GM18511 (cell line): ENCODE measurements around the gene LRBA.
"Not testable (repeated sequence)": the region's sequence is repeated elsewhere in the genome, so short reads cannot be mapped to it uniquely, and the experiment has no call there.

Experiments used
- ATAC-seq: cut with Tn5 transposase; IDR thresholded peaks from one replicate; pipeline ENCODE4 v1.9.1; 2021; ENCODE audit warnings: mild to moderate bottlenecking, moderate library complexity; ENCODE audit not compliant: unreplicated experiment

LRBA gene

GRCh38 chr4:150534818-150535217 is 480.3 kb downstream of the LRBA start:
- no peak for ATAC-seq

GRCh38 chr4:150533673-150534072 is 481.4 kb downstream of the LRBA start:
- no peak for ATAC-seq

GRCh38 chr4:150525321-150525868 is 489.7 kb downstream of the LRBA start:
- no peak for ATAC-seq

- no peak for ATAC-seq
Measured at GRCh38 chr4:150518559-150518958, 496.5 kb downstream of the LRBA start.

GRCh38 chr4:150515135-150515534 is 499.9 kb downstream of the LRBA start:
- ATAC-seq: no peak

GRCh38 chr4:150514709-150515108 is 500.4 kb downstream of the LRBA start:
- ATAC-seq: no peak

- ATAC-seq: no peak
Measured at GRCh38 chr4:150510176-150510865, 504.8 kb downstream of the LRBA start.

- not testable (repeated sequence) for ATAC-seq
Measured at GRCh38 chr4:150507656-150508055, 507.4 kb downstream of the LRBA start.

GRCh38 chr4:150501983-150502382 is 513.1 kb downstream of the LRBA start:
- ATAC-seq: no peak

GRCh38 chr4:150501009-150501727 is 513.9 kb downstream of the LRBA start:
- no peak for ATAC-seq

GRCh38 chr4:150497612-150498011 is 517.5 kb downstream of the LRBA start:
- ATAC-seq: no peak

- no peak for ATAC-seq
Measured at GRCh38 chr4:150495550-150495949, 519.5 kb downstream of the LRBA start.

GRCh38 chr4:150493851-150494250 is 521.2 kb downstream of the LRBA start:
- no peak for ATAC-seq

- no peak for ATAC-seq
Measured at GRCh38 chr4:150491132-150492049, 523.7 kb downstream of the LRBA start.

- no peak for ATAC-seq
Measured at GRCh38 chr4:150482581-150482980, 532.5 kb downstream of the LRBA start.

GRCh38 chr4:150479657-150480056 is 535.4 kb downstream of the LRBA start:
- no peak for ATAC-seq

- no peak for ATAC-seq
Measured at GRCh38 chr4:150477869-150478268, 537.2 kb downstream of the LRBA start.

- ATAC-seq: no peak
Measured at GRCh38 chr4:150476776-150477175, 538.3 kb downstream of the LRBA start.

GRCh38 chr4:150475763-150476162 is 539.3 kb downstream of the LRBA start:
- ATAC-seq: no peak

- ATAC-seq: no peak
Measured at GRCh38 chr4:150464523-150464922, 550.6 kb downstream of the LRBA start.

- no peak for ATAC-seq
Measured at GRCh38 chr4:150462743-150463142, 552.3 kb downstream of the LRBA start.
